Measurements from ENCODE around the gene BACH1.

DNA sequence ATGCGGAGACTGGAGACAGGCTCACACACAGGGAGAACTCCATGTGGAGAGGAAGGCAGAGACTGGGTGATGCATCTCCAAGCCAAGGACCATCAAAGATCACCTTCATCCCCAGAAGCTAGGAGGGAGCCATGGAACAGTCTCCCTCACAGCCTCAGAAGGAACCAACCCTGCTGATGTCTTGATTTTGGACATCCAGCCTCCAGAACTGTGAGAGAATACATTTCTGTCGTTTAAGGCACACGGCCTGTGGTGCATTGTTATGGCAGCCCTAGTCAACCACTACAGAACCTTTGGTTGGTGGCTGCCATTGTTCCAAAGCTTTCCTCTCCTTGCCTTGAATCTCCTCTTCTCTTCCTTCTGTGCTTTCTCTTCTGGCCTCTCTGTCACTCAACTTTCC lies 64.0 kb downstream of the BACH1 start:
- no peak for TF ChIP-seq YY1 (IDR thresholded peaks at IDR 0.05; ENCODE audit: low read depth, low read length)
- TF ChIP-seq, protein P1, sequence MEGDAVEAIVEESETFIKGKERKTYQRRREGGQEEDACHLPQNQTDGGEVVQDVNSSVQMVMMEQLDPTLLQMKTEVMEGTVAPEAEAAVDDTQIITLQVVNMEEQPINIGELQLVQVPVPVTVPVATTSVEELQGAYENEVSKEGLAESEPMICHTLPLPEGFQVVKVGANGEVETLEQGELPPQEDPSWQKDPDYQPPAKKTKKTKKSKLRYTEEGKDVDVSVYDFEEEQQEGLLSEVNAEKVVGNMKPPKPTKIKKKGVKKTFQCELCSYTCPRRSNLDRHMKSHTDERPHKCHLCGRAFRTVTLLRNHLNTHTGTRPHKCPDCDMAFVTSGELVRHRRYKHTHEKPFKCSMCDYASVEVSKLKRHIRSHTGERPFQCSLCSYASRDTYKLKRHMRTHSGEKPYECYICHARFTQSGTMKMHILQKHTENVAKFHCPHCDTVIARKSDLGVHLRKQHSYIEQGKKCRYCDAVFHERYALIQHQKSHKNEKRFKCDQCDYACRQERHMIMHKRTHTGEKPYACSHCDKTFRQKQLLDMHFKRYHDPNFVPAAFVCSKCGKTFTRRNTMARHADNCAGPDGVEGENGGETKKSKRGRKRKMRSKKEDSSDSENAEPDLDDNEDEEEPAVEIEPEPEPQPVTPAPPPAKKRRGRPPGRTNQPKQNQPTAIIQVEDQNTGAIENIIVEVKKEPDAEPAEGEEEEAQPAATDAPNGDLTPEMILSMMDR (IDR thresholded peaks at IDR 0.05; ENCODE audit: control extremely low read depth in 1 of 3, insufficient read depth in 1 of 3, low read depth in 1 of 3, low read length in 3 of 3): no peak
- TF ChIP-seq JUND (IDR thresholded peaks at IDR 0.05; ENCODE audit: low read length): no peak
- TF ChIP-seq JUN (IDR thresholded peaks at IDR 0.05; ENCODE audit: low read depth, low read length): no peak
- no peak for TF ChIP-seq SIX5 (IDR thresholded peaks at IDR 0.05; ENCODE audit: low read depth, low read length)
- TF ChIP-seq ASH2L (IDR thresholded peaks at IDR 0.05; ENCODE audit: low read length): no peak
- TF ChIP-seq POLR2AphosphoS5 (IDR thresholded peaks at IDR 0.05; ENCODE audit: low read depth, low read length): no peak
- TF ChIP-seq, protein P2, sequence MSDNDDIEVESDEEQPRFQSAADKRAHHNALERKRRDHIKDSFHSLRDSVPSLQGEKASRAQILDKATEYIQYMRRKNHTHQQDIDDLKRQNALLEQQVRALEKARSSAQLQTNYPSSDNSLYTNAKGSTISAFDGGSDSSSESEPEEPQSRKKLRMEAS (IDR thresholded peaks at IDR 0.05): no peak
- no peak for TF ChIP-seq SP1 (IDR thresholded peaks at IDR 0.05; ENCODE audit: low read depth, low read length)
- TF ChIP-seq SIN3A (conservative IDR thresholded peaks at IDR 0.05 in 1 of 2, IDR thresholded peaks at IDR 0.05 in 1 of 2; ENCODE audit: low read depth in 1 of 2, low read length in 2 of 2): no peak
- no peak for TF ChIP-seq EGR1 (IDR thresholded peaks at IDR 0.05; ENCODE audit: borderline replicate concordance, low read depth, low read length)

Data from H1 (cell line).